GM18499 (cell line): ENCODE results near the gene DPP4.

Experiments used
- ATAC-seq: cut with Tn5 transposase; IDR thresholded peaks from one replicate; pipeline ENCODE4 v1.9.1; 2021; ENCODE audit warnings: moderate number of reproducible peaks; ENCODE audit not compliant: insufficient read depth, unreplicated experiment

Gene DPP4

DNA sequence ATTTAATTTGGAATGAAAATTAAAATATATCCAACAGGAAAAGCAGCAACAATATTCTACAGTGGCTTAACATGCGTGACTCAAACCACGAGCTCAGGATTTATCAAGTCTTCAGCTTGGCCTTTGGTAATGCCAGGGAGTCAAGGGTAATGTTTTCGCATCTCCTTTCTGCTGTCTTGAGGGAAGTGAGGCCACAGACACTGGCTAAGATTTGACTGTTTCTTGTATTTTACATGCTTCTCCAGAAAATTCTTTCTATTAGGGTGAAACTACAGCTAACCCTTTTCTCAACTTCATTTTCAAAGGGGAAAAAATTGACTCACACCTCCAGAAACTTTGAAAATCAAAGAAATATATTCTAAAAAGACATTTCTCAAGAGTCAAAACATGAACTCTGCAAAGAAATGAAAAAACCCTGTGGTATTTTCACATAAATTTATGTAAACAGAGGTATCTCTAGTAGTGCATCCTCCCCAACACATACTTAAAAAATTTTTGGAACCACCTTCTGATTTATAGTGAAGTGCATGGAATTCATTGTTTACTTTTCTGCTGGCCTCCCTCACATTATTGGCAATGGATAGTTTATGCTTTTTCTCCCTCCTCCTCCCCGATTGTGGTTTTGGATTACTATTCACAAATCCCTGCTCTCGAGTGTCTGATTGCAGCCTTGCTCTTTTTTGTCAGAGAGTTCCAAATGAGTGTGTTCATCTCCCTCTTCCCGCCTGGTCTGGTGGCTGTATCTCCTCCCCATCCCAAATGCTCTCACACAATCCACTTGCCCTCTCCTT lies 48.7 kb downstream of the DPP4 start:
- no peak for ATAC-seq

DNA sequence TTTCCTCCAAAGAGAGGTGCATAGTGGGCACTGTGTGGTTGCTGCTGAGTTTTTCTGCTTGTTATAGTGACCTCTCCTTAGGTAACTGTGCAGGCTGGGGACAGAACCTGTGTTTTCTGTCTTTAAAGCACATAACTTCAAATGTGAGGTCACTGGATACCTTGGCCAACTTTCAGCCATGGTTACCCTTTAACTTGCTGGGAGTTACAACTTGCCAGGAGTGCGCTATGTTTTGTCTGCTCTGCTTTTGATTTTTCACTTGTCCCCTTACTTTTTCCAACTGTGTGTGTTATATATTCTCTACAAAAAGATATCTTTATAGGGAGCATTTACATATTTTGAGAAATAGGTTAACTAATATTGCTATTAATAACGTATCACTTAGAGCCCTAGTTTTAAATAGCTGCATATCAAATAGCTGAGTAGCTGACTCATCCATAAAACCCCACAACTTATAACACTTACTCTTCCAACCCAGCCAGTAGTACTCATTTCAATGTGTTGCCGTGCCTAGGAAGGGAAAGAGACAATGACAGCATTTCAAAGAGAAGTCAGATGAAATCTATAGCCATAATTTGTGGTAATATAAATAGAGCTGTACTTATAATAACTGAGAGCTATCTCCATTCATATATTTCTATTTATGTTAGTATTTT lies 51.6 kb downstream of the DPP4 start:
- no peak for ATAC-seq

DNA sequence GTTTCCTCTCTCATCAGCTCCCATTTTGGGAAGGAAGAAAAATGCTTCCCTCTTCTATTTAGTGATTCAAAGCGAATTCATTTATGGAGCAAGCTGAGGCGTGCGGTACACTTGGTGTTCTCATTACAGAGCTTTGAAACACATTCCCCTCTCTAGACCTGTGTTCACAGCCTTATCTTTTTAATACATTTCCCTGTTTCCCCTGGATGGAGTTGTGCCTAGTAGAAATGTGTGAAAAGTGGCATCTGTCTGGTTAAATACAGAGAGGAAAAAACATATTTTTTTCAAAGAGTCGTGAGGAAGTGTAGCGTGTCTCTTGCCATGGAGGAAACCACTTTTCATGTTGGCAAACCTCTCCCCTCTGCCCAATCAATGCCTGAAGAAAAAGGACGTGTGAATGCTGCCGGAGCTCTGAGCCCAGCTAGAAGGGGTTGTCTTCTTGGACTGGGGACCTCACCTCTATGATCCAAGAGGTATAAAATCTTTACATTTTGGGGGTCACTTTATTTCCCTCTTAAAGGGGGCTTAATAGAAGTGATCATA lies 52.4 kb downstream of the DPP4 start:
- ATAC-seq, result no peak

DNA sequence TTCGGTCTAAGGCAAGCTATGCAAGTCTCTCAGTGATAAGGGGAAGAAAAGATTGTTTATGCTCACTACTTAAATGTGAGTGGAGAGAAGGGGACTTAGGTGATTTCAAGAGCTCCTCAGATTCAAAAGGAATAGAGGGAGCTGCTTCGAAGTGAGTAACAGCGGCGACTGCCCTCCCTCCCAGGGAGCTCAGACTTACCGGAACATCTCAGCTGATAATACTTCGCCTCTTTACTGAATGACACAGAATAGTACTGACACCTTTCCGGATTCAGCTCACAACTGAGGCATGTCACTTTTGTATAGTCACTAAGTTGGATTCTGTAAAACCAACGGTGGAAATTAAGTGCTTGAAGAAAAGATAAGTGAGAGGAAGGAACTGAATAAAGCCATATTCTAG lies 55.5 kb downstream of the DPP4 start:
- ATAC-seq, result no peak

DNA sequence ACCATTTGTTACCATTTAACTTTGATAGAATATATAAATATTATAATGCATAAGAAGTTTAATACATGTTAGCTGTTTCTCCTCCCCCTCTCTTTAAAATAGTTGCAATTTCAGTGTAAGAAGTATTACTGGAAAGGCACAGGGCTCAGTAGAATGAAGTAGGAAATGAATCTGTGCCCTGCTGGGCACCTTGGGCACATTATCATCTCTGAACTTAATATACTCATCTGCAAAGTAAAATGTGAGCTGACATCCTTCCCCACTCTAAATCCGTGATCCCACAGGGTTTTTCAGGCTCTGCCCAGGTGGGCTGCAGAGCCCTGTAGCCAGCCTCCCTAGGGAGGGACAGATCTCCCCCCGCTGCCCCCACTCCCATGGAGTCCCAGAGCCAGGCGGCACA lies 56.8 kb downstream of the DPP4 start:
- no peak for ATAC-seq

DNA sequence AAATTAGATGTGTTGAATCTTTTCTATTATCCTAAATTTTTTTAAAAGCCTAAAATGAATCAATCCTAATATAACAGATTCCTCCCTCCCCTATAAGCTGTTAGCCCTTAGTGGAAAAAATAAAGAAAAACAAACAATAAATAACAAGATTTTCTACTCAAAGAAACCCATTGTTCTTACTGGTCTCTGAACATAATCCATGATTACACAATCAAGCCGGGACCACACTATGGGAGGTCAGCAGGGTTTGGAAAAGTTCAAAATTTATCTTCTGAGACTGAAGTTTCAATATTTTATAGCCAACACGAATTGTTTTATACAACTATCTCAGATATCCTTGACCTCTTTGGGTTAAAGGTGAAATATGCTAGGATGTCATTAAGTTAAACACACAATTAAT lies 57.9 kb downstream of the DPP4 start:
- ATAC-seq, result no peak

DNA sequence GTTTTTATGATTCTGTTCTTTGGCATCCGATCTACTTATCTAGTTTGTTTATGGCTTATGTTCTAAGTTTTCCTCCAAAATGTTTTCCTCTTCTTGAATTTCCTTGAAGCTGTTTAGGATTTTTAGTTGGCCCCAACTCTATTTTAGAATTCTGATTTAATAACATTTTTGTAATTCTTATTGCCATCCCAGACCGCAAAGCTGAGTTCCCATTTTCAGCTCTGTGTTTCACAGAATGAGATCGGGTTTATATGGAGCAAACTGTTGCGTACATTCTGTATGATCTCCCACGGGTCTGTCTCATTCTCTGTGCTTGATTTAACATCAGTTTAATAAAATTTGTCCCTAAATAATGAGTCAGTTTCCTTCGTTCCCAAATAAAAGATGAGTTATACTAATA lies 59.3 kb downstream of the DPP4 start:
- no peak for ATAC-seq

DNA sequence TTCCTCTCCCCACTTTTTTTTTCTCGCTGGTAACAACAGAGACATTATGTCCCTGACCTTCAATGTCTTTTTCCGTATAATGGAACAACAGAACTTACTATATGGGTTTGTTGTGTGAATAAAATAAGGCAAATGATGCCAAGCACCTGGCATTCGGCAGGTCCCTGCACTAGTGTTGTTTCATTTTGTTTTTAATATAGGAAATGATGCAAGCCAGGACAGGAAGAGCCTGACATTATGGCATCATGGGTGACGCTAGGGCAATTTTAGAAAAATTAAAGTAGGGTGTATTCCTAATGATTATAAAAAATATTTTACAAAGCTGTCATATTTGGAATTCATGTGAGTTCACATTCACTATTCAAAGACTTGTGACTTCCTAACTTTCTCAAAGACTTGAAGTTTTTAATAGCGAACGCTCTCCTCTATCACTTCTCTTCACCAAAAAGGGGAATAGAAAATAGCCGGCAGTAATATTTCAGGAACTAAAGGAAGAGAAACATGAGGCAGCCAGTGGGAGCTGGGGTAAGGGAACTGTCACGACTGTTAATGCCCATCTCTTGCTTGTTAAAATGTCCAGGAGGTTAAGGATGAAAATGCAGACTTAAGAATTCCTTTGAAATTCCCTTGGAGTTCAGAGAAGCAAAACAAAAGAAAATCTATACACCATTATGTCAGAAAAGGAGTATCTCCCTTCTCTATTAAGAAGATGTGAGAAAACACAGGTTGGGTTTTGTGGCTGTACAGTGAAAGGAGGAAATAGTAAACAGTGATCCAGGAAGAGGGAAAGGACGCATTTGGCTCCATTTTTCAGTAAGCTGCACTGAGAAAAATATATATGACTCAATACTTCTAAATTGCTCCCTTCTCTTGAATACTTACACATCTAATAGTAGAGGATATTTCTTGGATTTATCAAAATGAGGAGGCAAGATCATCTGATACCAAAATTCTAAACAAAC lies 60.2 kb downstream of the DPP4 start:
- no peak for ATAC-seq

DNA sequence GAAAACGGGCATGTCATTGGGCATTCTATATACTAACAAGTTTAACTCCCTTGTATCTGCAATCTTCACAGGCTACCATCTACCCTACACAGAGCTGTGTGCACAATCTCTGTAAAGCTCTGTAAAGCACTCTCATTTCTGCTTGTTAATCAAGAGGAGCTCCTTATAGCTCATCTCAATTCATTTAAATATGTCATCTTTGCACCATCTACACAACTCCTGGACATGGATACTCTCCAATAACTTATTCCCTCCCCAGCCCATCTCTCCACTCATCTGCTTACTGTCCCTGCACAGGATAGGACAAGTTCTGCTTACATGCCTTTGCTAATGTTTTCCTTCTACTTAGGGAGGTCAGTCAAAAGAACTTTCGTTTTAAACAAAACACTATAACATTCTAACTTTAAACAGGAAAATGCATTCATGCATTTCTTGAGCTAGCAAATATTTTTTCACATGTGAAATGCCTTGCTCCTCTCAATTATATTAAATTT lies 61.4 kb downstream of the DPP4 start:
- ATAC-seq, result no peak

DNA sequence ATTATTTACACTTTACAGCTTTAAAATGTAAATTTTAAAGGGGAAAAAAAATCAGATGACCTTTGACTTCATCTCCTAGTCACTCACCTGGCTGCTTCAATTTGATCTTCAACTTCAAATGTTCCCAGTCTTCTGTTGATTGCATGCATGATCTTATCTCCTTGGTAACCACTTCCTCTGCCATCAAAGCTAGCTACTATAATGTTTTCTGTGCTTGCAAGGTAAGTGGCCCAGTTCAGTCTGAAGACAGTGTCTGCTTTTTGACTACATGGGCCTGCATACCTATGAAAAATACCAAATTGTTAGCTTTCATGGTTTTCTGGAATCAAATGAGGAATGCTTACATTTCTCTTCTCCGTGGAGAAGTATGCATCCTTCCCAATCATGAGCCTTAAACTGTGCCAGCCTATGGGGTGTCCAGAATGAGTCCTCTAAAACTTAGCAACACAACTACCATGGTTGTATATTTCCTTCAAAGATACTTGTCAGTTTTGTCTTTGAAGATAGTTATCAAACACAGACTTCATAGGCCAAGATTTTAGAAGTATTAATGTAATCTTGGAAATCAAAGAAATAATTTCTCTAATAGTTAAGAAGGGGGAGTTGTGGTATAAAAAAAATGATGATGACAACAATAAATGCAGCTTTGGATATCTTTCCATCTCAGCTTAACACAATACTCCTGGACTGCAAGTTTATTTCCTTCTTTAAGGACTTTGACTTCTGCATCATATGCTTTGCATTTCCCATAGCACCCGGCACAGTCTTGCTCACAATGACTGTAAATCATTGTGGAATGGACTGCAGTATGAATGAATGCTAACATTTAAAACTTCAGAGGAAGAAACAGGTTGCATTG lies 62.1 kb downstream of the DPP4 start:
- ATAC-seq, result no peak

DNA sequence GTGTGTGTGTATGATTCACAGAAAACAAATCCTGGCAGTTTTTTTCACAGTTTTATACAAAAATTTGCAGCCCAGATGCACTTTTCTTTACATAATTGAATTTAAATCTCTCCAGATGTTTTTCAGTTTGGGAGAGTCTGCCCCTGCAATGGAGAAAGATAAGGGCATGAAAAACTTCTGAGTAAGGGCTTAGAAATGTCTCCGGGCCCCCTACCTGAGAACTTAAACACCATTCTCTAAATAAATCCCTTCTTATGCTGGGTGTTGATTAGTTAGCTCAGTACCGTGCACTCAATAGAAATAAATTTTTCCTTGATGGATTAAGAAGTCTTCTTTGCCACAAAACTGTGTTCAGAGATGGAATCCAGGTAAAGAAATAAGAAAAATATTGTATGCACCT lies 64.5 kb downstream of the DPP4 start:
- ATAC-seq, result no peak

DNA sequence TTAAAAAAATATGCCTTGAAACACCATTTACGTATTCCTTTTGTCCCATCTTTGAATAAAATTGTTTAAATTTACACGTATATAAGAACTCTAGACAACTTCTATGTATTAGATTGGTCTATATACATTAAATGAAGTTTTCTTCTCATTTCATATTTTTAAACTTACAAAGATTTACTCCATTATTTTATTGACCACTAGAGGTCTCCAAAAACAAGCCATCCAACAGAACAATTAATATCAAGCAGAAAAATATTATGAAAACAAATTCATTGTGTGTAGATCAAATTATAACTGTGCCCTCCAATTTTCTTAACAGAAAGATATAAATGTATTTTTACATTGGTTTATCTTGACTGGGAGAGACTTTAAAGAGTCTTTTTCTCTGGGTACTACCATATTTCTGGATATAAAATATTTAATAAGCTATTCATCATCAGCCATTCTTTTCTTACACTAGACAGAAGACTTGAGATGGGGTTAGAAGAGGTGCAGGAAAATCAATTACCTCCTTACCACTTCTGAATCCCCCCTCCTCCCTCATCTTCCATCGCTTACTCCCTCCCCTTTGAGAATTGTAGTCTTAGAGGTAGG lies 66.5 kb downstream of the DPP4 start:
- ATAC-seq, result no peak

DNA sequence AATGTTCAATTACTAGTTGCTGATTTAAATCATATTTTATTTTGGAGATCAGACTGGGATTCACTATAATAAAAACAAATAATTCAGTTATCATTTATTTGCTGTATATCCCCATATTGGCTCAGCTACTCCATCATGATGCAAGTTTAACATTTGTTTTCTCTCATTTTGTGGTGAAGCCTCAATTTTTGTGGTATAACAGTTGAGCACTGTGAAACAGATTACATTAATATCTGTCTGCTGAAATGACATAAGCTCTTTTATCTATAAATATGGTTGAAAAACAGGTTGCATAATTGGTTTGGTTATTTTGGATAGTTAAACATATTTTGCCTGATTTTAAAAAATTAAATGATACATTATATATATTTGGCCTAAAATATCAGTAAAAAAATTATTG lies 67.7 kb downstream of the DPP4 start:
- no peak for ATAC-seq

DNA sequence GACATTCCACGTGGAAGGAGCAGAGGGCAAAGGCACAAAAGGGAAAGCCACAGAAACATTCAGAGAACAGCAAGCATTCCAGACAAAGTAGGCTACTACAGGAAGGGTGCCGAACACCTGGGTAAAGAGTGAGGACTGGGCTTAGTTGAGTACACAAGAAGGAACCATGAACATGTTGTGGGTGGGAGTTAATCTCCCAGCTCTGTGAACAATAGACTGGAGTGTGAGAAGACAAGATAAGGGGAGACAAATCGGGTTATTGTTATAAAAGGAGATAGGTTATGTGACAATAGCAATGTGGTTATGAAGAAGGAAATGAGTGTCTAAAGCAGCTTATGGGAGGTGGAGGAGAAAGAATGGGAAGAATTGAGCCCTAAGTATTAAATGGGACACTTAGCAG lies 70.0 kb downstream of the DPP4 start:
- ATAC-seq, result no peak

DNA sequence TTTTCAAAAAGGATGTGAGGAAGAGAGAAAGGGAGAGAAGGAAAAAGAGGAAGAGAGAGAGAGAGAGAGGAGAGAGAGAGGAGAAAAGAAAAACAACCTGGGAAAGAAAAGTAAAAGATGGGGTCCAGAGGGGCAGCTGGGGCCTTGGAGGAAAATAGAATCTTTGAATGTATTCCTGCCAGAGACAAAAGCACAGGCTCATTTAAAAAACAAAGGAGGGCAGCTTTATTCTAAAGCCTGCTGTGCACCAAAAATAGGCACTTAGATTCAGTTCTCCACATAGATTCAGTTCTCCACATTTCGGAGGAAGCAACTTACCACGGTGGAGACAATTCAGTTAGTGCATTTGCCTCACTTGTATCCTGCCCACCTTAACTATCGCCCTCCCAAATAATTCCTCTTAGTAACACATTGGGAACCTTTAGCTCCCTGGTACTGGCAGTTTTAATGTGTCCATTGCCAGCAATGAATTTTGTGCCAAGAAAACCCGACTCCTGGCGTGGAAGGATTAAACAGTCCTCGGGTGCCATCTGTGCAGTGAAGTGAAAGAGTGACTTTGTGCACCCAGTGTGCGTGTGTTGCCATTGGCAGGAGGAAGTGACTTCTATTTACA lies 71.3 kb downstream of the DPP4 start:
- ATAC-seq, result no peak

DNA sequence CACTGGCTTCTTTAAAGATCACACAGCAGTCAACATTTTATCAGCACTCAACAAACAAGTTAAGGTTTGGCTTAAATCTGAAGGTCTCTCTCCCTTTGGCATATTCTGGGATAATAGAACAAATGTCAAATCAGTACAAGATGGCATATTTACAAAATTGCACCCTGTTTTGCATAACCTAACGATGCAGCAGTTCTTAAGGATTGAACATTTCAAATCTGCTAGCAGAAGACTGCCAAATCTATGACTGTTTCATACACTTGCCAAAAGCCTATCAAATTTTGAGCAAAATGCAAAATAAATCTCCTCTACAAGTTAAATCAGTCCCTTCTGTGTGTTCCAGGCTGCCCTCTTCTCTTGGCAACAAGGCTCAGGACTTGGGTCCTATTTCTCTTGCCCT lies 73.6 kb downstream of the DPP4 start:
- no peak for ATAC-seq

DNA sequence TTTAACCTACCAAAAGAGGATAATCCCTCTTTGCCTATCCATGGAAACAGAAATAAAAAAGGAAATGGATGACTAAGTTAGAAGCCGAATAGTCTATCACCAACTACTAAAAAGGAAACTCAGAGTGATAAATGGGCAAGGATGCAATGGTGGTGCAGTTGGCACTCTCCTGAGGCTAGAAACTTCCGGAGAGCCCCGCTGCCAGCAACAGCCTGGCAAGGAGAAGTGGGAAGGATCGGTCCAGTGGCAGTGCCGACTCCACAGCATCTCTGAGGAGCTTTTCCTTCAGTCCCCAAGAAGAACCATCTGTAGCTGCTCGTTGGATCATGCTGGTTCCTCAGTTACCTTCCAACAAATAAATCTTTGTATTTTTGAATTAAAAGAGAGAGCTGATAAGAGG lies 74.7 kb downstream of the DPP4 start:
- ATAC-seq, result no peak

DNA sequence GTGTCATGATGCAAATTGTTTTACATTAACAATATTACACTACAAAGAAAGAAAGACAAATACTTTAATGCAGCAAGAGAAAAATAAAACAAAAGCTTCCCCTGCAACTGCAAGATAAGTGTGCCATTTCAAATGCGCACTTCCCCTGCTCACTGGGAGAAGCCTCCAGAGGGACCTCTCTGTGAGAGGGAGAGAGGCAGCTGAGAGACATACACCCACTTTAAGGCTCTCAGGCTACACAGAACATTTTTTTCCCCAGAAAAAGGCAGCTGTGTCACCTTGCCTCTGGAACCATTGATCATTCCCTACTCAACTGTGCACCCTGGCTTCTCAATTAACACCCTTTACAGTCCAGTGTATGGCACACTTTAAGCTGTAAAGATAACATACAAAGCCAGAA lies 75.2 kb downstream of the DPP4 start:
- no peak for ATAC-seq

DNA sequence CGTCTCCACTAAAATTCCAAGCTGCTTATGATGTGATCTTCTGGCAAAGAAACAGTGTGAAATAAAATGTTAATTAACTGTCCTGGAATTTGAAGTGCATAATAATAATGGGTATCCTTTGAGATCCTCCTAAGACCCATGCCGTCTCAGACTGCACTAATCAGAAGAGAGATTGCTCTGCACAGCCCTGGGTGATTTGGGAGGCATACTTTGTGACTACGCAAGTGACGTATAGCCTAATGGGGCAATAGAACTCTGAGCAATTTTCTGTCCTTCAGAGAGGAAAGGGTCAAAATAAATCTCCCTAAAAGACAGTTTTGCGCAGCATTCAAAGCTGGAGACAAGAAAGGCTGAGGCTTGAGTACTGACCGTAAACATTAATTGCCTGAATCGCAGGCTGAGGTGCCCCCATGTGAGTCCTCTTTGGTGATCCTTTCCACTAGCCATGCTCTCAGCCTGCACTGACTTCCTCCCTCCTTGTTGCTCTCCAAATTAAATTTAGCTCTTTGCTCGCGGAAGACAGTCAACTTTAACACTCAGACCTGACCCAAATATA lies 76.0 kb downstream of the DPP4 start:
- no peak for ATAC-seq
